Measurements from ENCODE around the gene NAT16. TPM values are rescaled to one million over a fixed set of nuclear protein-coding genes. Genes with fewer than 3 reads are reported as not detected.

Gene NAT16
- total and polyA plus RNA-seq, 2 of the 13 experiments (the other 11 are each of a cell fraction or from before 2014, with no cell fraction given): 0.04 TPM; not detected in 1

DNA sequence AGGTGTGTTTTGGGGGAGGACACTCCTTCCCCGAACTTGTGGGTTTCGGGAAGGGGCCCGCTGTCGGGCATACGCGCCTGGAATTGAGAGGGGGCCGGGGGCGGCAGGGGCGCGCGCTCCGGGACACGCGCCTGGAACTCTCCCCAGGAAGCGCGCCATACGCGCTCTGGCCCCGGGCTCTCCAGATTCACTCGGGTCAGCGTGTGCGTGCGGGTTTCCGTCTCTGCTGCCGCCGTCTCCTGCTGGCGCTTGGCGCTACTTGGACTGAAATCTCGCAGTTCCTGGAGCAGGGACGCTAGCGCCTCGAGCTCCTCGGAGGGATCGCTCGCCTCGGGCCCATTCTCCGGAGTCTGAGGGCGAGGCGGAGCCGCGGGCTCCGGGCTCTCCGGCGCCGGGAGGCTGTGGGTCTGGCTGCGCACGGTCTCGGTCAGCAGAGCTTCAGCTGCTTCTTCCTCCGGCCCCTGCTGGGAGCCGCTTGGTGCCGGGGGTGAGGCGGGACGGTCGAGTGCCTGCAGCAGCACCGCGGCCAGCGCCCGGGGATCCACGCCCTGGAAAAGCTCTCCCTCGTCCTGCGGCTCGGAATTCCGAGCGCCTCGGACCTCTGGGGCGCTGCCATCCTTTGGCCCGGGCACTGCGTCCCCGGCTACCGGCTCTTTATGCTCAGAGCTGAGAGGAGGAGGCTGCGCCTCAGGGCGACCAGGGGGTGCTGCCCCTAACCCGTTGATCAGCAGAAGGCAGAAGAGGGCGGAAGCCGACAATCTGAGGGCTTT is 15.8 kb downstream of the NAT16 start:
- 37% methylated on average over 28 of the region's 75 CpGs for WGBS (ENCODE audit: low lambda C conversion rate)
- Histone ChIP-seq H3K27ac (ENCODE audit: extremely low read length, insufficient read depth, low read length) (no peak overlapping the region), H3K79me2 (ENCODE audit: insufficient read depth, low read length) (no peaks in the 10 kb centered on the region), H3K9me3 (ENCODE audit: low read length) (no peaks in the 10 kb centered on the region), H3K4me3 (replicated peaks in 1 of 3; ENCODE audit: insufficient read depth in 1 of 3, low read depth in 2 of 3, low read length in 3 of 3) (peak overlapping the region in 1 of 3 experiments; percentile 64; a peak in 1 of 6 replicates), H3K4me1 (ENCODE audit: insufficient read depth, low read length) (peaks cover 40% of the 10 kb centered on the region), H3K9ac (ENCODE audit: insufficient read depth, low read depth, low read length) (no peak overlapping the region), H2AFZ (ENCODE audit: low read length) (no peak overlapping the region), H3K4me2 (ENCODE audit: low read depth, low read length) (peak overlapping the region; percentile 69), H3K36me3 (replicated peaks in 1 of 2; ENCODE audit: control insufficient read depth in 1 of 2, insufficient read depth in 2 of 2, low read length in 2 of 2) (no peaks in the 10 kb centered on the region; a peak in 1 of 5 replicates), H3K27me3 (ENCODE audit: control insufficient read depth in 1 of 2, insufficient read depth in 2 of 2, low read length in 2 of 2) (peaks cover 0 to 40% of the 10 kb centered on the region in 2 experiments; a peak in 4 of 5 replicates), H4K20me1 (ENCODE audit: insufficient read depth, low read length) (peaks cover 9% of the 10 kb centered on the region; the same call in 1 of the 2 replicates)
- in situ Hi-C loops (cut with HindIII; ENCODE audit: extremely low pct_ligation_motif_present, low pct_unique_long_range_greater_than_20kb): no loop called here
- FAIRE-seq: no peak
- intact Hi-C loops (cut with micrococcal nuclease; ENCODE audit: unreplicated experiment): no loop called here
- CTCF ChIA-PET (ENCODE audit: low intra/inter-chr PET ratio, low total read pairs): no interaction called here
- peak; percentile 65 for ATAC-seq
- POLR2A ChIA-PET: no interaction called here
- DNase-seq (ENCODE audit: low spot score): no peak
- BruUV-seq (replicated peaks): no TSS peak
- TF ChIP-seq ZNF678 (CRISPR knock-in tag; IDR thresholded peaks at IDR 0.05) (0 out of 2 replicates have a peak, but pooled peaks have one; percentile 60), RARA (CRISPR knock-in tag; IDR thresholded peaks at IDR 0.05) (peak; percentile 5; the same call in 1 of the 2 replicates), ZNF547 (CRISPR knock-in tag; IDR thresholded peaks at IDR 0.05) (no peak), ZNF33B (CRISPR knock-in tag; IDR thresholded peaks at IDR 0.05) (no peak), RAD51 (IDR thresholded peaks at IDR 0.05; ENCODE audit: borderline replicate concordance) (no peak), ZNF101 (CRISPR knock-in tag; IDR thresholded peaks at IDR 0.05; ENCODE audit: borderline replicate concordance, low read depth) (no peak), ZNF343 (CRISPR knock-in tag; IDR thresholded peaks at IDR 0.05) (no peak), ZKSCAN1 (IDR thresholded peaks at IDR 0.05; ENCODE audit: low read length) (no peak), ZNF3 (CRISPR knock-in tag; IDR thresholded peaks at IDR 0.05) (no peak), ZNF253 (CRISPR knock-in tag; IDR thresholded peaks at IDR 0.05; ENCODE audit: borderline replicate concordance) (no peak), GFI1 (CRISPR knock-in tag; IDR thresholded peaks at IDR 0.05; ENCODE audit: borderline replicate concordance) (no peak)
- TF ChIP-seq, protein P1, sequence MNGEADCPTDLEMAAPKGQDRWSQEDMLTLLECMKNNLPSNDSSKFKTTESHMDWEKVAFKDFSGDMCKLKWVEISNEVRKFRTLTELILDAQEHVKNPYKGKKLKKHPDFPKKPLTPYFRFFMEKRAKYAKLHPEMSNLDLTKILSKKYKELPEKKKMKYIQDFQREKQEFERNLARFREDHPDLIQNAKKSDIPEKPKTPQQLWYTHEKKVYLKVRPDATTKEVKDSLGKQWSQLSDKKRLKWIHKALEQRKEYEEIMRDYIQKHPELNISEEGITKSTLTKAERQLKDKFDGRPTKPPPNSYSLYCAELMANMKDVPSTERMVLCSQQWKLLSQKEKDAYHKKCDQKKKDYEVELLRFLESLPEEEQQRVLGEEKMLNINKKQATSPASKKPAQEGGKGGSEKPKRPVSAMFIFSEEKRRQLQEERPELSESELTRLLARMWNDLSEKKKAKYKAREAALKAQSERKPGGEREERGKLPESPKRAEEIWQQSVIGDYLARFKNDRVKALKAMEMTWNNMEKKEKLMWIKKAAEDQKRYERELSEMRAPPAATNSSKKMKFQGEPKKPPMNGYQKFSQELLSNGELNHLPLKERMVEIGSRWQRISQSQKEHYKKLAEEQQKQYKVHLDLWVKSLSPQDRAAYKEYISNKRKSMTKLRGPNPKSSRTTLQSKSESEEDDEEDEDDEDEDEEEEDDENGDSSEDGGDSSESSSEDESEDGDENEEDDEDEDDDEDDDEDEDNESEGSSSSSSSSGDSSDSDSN (CRISPR knock-in tag; IDR thresholded peaks at IDR 0.05): peak; percentile 31; the same call in 1 of the 2 replicates
- TF ChIP-seq, protein P2, sequence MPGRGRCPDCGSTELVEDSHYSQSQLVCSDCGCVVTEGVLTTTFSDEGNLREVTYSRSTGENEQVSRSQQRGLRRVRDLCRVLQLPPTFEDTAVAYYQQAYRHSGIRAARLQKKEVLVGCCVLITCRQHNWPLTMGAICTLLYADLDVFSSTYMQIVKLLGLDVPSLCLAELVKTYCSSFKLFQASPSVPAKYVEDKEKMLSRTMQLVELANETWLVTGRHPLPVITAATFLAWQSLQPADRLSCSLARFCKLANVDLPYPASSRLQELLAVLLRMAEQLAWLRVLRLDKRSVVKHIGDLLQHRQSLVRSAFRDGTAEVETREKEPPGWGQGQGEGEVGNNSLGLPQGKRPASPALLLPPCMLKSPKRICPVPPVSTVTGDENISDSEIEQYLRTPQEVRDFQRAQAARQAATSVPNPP (CRISPR knock-in tag; IDR thresholded peaks at IDR 0.05): no peak
- TF ChIP-seq, protein P3, sequence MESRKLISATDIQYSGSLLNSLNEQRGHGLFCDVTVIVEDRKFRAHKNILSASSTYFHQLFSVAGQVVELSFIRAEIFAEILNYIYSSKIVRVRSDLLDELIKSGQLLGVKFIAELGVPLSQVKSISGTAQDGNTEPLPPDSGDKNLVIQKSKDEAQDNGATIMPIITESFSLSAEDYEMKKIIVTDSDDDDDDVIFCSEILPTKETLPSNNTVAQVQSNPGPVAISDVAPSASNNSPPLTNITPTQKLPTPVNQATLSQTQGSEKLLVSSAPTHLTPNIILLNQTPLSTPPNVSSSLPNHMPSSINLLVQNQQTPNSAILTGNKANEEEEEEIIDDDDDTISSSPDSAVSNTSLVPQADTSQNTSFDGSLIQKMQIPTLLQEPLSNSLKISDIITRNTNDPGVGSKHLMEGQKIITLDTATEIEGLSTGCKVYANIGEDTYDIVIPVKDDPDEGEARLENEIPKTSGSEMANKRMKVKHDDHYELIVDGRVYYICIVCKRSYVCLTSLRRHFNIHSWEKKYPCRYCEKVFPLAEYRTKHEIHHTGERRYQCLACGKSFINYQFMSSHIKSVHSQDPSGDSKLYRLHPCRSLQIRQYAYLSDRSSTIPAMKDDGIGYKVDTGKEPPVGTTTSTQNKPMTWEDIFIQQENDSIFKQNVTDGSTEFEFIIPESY (CRISPR knock-in tag; IDR thresholded peaks at IDR 0.05): 0 out of 2 replicates have a peak, but pooled peaks have one; percentile 29
- TF ChIP-seq, protein P4, sequence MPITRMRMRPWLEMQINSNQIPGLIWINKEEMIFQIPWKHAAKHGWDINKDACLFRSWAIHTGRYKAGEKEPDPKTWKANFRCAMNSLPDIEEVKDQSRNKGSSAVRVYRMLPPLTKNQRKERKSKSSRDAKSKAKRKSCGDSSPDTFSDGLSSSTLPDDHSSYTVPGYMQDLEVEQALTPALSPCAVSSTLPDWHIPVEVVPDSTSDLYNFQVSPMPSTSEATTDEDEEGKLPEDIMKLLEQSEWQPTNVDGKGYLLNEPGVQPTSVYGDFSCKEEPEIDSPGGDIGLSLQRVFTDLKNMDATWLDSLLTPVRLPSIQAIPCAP (CRISPR knock-in tag; IDR thresholded peaks at IDR 0.05; ENCODE audit: low read depth): no peak
- TF ChIP-seq, protein P5, sequence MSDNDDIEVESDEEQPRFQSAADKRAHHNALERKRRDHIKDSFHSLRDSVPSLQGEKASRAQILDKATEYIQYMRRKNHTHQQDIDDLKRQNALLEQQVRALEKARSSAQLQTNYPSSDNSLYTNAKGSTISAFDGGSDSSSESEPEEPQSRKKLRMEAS (IDR thresholded peaks at IDR 0.05): peak; percentile 52; the same call in 1 of the 2 replicates
